ENCODE measurements around the gene VIP. TPM values are rescaled to one million over a fixed set of nuclear protein-coding genes. Genes with fewer than 3 reads are reported as not detected.

The VIP gene
- total and polyA plus RNA-seq, 5 donors from 2014 or later, result not detected

- H3K27ac ChIP-seq (ENCODE audit: insufficient read depth, low read length, poor library complexity, severe bottlenecking), result no peak overlapping the region
- Mint-ChIP-seq H3K27ac (no peak overlapping the region), H3K9me3 (peaks cover 0 to 2% (median 0%) of the 10 kb centered on the region in 7 donors), H3K27me3 (no peaks in the 10 kb centered on the region), H3K4me3 (no peak overlapping the region), H3K36me3 (no peaks in the 10 kb centered on the region), H3K4me1 (no peaks in the 10 kb centered on the region)
- ATAC-seq (ENCODE audit: low read depth in 2 of 2), result no peak
- no peaks in the 10 kb centered on the region for H3K27me3 ChIP-seq (ENCODE audit: control insufficient read depth, insufficient read depth, low read length)
- H3K9me3 ChIP-seq (ENCODE audit: control insufficient read depth in 2 of 2, low read length in 2 of 2), result no peaks in the 10 kb centered on the region
- DNase-seq, result no peak
- H3K4me1 ChIP-seq (ENCODE audit: control insufficient read depth, insufficient read depth, low read length, poor library complexity, severe bottlenecking), result no peaks in the 10 kb centered on the region
- H3K36me3 ChIP-seq (ENCODE audit: control insufficient read depth, insufficient read depth, low read length), result no peaks in the 10 kb centered on the region
- H3K4me3 ChIP-seq (ENCODE audit: low read depth, low read length), result no peak overlapping the region
Measured at GRCh38 chr6:152794696-152795095, 44.1 kb downstream of the VIP start.

DNA sequence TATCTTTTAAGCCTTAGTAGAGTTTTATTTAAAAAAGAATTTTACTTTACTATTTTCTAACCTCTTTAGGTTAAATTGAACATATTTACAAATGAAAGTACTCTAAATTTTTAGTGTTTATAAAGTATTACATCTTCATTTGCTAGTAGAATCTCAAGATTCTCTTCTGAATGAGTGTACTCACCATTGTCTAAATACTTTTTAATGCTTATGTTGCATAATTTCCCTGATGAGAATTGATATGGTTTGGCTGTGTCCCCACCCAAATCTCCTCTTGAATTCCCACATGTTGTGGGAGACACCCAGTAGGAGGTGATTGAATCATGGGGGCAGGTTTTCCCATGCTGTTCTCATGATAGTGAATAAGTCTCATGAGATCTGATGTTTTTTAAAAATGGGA lies 53.6 kb downstream of the VIP start:
- ATAC-seq (ENCODE audit: low read depth in 2 of 2), result no peak
- H3K36me3 ChIP-seq (ENCODE audit: control insufficient read depth, insufficient read depth, low read length), result no peaks in the 10 kb centered on the region
- H3K27ac ChIP-seq (ENCODE audit: insufficient read depth, low read length, poor library complexity, severe bottlenecking), result no peak overlapping the region
- H3K27me3 Mint-ChIP-seq, result peaks cover 4% of the 10 kb centered on the region
- H3K4me1 ChIP-seq (ENCODE audit: control insufficient read depth, insufficient read depth, low read length, poor library complexity, severe bottlenecking), result no peaks in the 10 kb centered on the region
- H3K4me3 ChIP-seq (ENCODE audit: low read depth, low read length), result no peak overlapping the region
- no peaks in the 10 kb centered on the region for H3K9me3 ChIP-seq (ENCODE audit: control insufficient read depth in 2 of 2, low read length in 2 of 2)
- H3K27ac Mint-ChIP-seq, result no peak overlapping the region
- DNase-seq, result no peak
- no peaks in the 10 kb centered on the region for H3K4me1 Mint-ChIP-seq
- H3K4me3 Mint-ChIP-seq, result no peak overlapping the region
- no peaks in the 10 kb centered on the region for H3K27me3 ChIP-seq (ENCODE audit: control insufficient read depth, insufficient read depth, low read length)
- H3K36me3 Mint-ChIP-seq, result no peaks in the 10 kb centered on the region
- H3K9me3 Mint-ChIP-seq, result peaks cover 0 to 7% (median 0%) of the 10 kb centered on the region in 7 donors

Other genes starting within 250 kb of the VIP start
- gene SYNE1, start 113.4 kb upstream of the VIP start, total RNA-seq, result 166 TPM
- 10 to 100 TPM; 48.1 to 66.3 (median 56.6) TPM for gene SYNE1, start 113.4 kb upstream of the VIP start, polyA plus RNA-seq
- 1.5 TPM for gene MYCT1, start 52.9 kb upstream of the VIP start, total RNA-seq
- not detected for gene MYCT1, start 52.9 kb upstream of the VIP start, polyA plus RNA-seq
- gene FBXO5, start 232.2 kb downstream of the VIP start, total RNA-seq, result 7.9 TPM
- 1 to 10 TPM; 5.6 to 9.2 (median 7.7) TPM for gene FBXO5, start 232.2 kb downstream of the VIP start, polyA plus RNA-seq